GM12891 (cell line): ENCODE measurements around the gene GLIPR1L1.

ENCODE experiments used
- POLR2A ChIP-seq: IDR thresholded peaks from 2 replicates; pipeline ENCODE4 v1.6.1; 2011; ENCODE audit warnings: low read depth, low read length, control low read depth
- POLR2AphosphoS5 ChIP-seq: IDR thresholded peaks from 2 replicates; pipeline ENCODE4 v1.6.1; 2011; ENCODE audit warnings: low read depth, low read length, control low read depth
- TAF1 ChIP-seq: IDR thresholded peaks from 2 replicates; pipeline ENCODE4 v1.6.1; 2011; ENCODE audit warnings: low read depth, low read length, control low read depth

GRCh38 chr12:75302225-75302624 lies 32.2 kb upstream of the GLIPR1L1 start:
- TF ChIP-seq TAF1 (no peak), POLR2A (no peak), POLR2AphosphoS5 (no peak)
